ENCODE results near the gene PCSK2. TPM values are rescaled to one million over a fixed set of nuclear protein-coding genes. Genes with fewer than 3 reads are reported as not detected.

Gene PCSK2
- total RNA-seq, 3 donors from 2014 or later = not detected

DNA sequence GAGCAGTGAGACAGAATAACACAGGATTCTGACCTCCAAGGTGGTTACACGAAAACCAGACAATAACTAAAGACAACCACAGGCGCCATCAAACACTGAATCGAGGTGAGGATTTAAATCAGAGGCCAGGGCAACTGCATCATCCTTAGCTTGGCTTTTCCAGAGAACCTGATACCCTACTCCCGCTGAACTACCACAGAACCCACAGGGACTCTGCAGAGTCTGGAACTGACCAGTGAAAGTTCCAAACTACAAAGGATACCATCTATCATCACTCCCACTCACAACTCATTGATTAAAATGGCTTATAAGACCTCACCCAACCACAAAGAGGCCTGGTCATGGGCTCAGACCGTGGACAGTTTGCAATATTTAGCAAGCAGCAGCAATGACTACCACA lies 219.3 kb downstream of the PCSK2 start:
- Mint-ChIP-seq H3K9me3 (peaks cover 4% of the 10 kb centered on the region), H3K4me1 (ENCODE audit: low read depth) (no peaks in the 10 kb centered on the region), H3K27me3 (ENCODE audit: low read depth) (peaks cover 22% of the 10 kb centered on the region), H3K36me3 (ENCODE audit: insufficient read depth) (no peaks in the 10 kb centered on the region), H3K4me3 (no peak overlapping the region)
- no peak for ATAC-seq
- DNase-seq = no peak

DNA sequence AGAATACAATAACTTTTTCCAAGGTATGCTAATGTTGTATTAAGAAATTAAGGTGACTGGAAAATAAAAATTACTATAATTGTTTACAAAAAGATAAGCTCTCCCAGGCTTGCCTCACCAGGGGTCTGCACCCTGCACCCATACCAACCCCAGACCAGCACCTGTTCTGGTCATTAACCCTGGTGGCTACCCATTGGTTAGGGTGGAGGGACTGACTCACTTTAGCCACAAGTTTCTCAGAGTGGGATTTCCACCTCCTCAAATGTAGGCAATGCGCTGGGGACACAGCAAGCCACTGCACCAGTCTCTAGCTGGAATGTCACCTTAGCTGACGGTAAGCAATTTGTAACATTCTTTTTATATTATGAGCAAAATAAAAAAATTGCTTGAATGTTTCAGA lies 221.2 kb downstream of the PCSK2 start:
- no peaks in the 10 kb centered on the region for H3K9me3 Mint-ChIP-seq
- no peaks in the 10 kb centered on the region for H3K4me1 Mint-ChIP-seq (ENCODE audit: low read depth)
- no peak for ATAC-seq
- H3K36me3 Mint-ChIP-seq (ENCODE audit: insufficient read depth) = no peaks in the 10 kb centered on the region
- H3K4me3 Mint-ChIP-seq = no peak overlapping the region
- peaks cover 19% of the 10 kb centered on the region for H3K27me3 Mint-ChIP-seq (ENCODE audit: low read depth)
- DNase-seq = no peak

DNA sequence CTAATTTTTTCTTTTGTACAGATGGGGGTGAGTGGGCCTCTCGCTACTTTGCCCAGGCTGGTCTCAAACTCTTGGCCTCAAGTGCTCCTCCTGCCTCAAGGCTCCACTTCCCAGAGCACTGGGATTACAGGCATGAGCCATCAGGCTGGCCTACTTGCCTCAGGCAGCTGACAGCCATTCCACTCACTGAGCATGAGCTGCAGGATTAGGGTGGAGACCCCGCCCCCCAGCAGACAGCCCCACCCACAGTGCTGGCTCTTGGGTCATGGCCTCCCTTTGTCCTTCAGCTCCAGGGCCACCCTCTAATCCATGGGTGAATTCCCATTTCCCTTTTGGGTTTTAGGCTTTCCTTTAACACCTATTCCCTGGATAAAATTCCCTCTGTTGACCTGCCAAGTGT lies 222.2 kb downstream of the PCSK2 start:
- H3K4me3 Mint-ChIP-seq = no peak overlapping the region
- H3K4me1 Mint-ChIP-seq (ENCODE audit: low read depth) = no peaks in the 10 kb centered on the region
- no peaks in the 10 kb centered on the region for H3K9me3 Mint-ChIP-seq
- ATAC-seq = no peak
- DNase-seq = no peak
- H3K36me3 Mint-ChIP-seq (ENCODE audit: insufficient read depth) = no peaks in the 10 kb centered on the region
- peaks cover 25% of the 10 kb centered on the region for H3K27me3 Mint-ChIP-seq (ENCODE audit: low read depth)

DNA sequence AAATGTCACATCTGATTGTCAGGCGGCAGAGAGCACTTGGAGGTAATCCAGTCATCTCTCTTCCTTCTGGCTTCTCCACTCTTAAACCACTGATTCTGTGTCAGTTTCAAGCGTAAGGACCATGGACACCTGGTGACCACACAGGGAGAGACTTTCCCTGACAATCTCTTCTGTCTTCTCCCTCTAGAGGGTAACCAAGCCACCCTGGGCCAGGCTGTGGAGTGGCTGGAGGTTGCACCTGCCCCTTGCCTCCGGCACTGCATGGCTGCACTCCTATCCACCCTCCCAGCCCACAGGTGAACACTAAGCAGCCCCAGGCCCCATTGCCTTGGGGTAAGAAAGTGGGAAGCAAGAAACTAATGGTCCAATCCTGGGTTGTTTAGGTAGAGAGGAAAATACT lies 225.6 kb downstream of the PCSK2 start:
- H3K4me3 Mint-ChIP-seq = no peak overlapping the region
- ATAC-seq = no peak
- peaks cover 25% of the 10 kb centered on the region for H3K27me3 Mint-ChIP-seq (ENCODE audit: low read depth)
- no peak for DNase-seq
- H3K9me3 Mint-ChIP-seq = no peaks in the 10 kb centered on the region
- H3K4me1 Mint-ChIP-seq (ENCODE audit: low read depth) = no peaks in the 10 kb centered on the region
- H3K36me3 Mint-ChIP-seq (ENCODE audit: insufficient read depth) = no peaks in the 10 kb centered on the region

DNA sequence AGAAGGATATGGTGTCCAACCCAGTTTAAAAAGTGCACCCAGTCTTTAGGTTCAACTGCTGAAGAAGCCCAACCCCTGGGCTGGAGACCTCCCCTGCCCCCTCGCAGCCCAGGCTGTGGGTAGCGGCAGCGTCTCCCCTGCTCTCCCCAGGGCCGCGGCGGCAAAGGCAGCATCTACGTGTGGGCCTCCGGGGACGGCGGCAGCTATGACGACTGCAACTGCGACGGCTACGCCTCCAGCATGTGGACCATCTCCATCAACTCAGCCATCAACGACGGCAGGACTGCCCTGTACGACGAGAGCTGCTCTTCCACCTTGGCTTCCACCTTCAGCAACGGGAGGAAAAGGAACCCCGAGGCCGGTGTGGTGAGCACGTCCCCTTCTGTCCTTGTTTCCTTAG lies 226.8 kb downstream of the PCSK2 start:
- H3K4me3 Mint-ChIP-seq = no peak overlapping the region
- peaks cover 25% of the 10 kb centered on the region for H3K27me3 Mint-ChIP-seq (ENCODE audit: low read depth)
- ATAC-seq (no peak), DNase-seq (no peak)
- H3K4me1 Mint-ChIP-seq (ENCODE audit: low read depth) = no peaks in the 10 kb centered on the region
- no peaks in the 10 kb centered on the region for H3K9me3 Mint-ChIP-seq
- no peaks in the 10 kb centered on the region for H3K36me3 Mint-ChIP-seq (ENCODE audit: insufficient read depth)

DNA sequence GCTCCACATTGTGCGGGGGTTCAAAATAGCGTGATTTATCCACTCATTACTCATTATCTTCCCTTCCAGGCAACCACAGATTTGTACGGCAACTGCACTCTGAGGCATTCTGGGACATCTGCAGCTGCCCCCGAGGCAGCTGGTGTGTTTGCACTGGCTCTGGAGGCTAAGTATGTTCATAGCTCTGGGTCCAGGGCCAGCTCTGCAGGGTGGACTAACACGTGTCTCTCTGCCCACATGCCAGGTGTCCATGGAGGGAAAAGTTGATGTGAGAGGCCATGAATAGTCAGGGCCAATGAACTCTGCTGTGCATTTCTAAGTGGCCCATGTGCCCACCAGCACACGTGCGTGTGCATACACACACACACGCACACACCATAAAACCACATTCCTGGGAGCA lies 229.4 kb downstream of the PCSK2 start:
- no peak for DNase-seq
- ATAC-seq = no peak

DNA sequence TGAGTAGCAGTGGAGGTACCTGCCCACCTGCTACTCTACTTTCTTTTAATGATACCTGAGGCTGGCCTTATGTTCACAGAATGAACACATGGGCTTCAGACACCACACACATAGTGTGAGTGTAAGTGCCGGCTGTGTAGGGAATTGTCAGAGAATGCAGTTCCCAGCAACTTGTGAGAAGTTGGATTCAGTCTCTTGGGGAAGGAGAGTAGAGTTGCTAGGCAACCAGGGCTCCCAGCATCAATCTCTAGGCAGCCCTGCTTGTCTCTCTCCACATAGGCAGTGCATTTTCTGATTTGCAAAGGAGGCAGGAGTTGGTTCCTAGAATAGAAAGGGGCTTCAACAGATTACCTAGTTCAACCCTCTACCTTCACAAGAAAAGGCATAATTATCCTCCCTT lies 230.2 kb downstream of the PCSK2 start:
- no peak for DNase-seq
- no peak for ATAC-seq
- no peaks in the 10 kb centered on the region for H3K36me3 Mint-ChIP-seq (ENCODE audit: insufficient read depth)
- no peak overlapping the region for H3K4me3 Mint-ChIP-seq
- no peaks in the 10 kb centered on the region for H3K9me3 Mint-ChIP-seq
- H3K27me3 Mint-ChIP-seq (ENCODE audit: low read depth) = peaks cover 21% of the 10 kb centered on the region
- peaks cover 7% of the 10 kb centered on the region for H3K4me1 Mint-ChIP-seq (ENCODE audit: low read depth)

More for the DNA sequence above, 229.4 kb downstream of the PCSK2 start:
- no peaks in the 10 kb centered on the region for H3K9me3 Mint-ChIP-seq
- peaks cover 25% of the 10 kb centered on the region for H3K27me3 Mint-ChIP-seq (ENCODE audit: low read depth)
- no peak overlapping the region for H3K4me3 Mint-ChIP-seq
- H3K4me1 Mint-ChIP-seq (ENCODE audit: low read depth) = peaks cover 7% of the 10 kb centered on the region
- H3K36me3 Mint-ChIP-seq (ENCODE audit: insufficient read depth) = no peaks in the 10 kb centered on the region

DNA sequence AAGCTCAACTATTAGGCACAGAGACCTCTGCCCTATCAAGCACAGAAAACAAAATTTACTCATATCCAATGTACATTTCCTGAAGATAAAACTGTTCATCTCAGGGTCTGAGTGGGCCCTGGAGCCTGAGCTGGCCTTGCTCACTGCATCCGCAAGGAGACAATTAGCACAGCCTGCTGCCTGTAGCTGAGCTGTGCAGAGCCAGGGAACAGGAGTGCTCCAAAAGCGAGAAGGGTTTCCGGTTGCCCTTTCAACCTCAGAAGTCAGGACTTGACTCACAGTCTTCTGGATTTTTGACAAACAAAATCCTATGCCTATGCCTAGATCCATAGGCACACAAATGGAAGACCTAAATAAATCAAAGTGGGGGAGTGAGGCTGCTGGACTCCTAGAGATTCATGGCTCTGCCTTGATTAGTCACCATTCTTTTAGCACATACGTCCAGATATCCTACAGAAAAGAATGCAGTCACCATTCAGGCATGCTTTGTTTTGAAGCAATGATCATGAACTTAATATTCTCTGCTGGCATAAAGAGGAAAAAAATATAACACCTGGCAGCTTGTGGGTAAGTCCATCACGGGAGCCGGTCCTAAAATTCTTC lies 230.8 kb downstream of the PCSK2 start:
- ATAC-seq (no peak), DNase-seq (no peak)
- peaks cover 7% of the 10 kb centered on the region for H3K4me1 Mint-ChIP-seq (ENCODE audit: low read depth)
- no peaks in the 10 kb centered on the region for H3K9me3 Mint-ChIP-seq
- H3K4me3 Mint-ChIP-seq = no peak overlapping the region
- peaks cover 18% of the 10 kb centered on the region for H3K27me3 Mint-ChIP-seq (ENCODE audit: low read depth)
- no peaks in the 10 kb centered on the region for H3K36me3 Mint-ChIP-seq (ENCODE audit: insufficient read depth)

DNA sequence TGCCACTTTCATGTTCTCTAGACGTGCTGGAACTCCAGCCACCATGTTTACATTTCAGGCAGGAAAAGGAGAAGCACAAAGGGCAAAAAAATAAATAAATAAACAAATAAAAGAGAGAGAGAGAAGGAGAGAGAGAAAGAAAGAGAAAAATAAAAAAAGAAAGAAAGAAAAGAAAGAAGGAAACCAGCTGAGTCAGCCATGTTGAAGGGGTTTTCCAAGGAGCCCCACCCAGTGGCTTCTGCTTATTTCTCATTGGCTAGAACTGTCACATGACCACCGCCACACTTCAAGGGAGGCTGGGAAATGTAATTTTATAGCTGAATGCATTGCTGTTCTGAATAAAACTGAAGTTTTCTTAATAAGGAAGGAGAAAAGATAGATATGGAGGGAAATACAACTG lies 233.3 kb downstream of the PCSK2 start:
- no peak for ATAC-seq
- H3K9me3 Mint-ChIP-seq = no peaks in the 10 kb centered on the region
- H3K36me3 Mint-ChIP-seq (ENCODE audit: insufficient read depth) = no peaks in the 10 kb centered on the region
- peaks cover 7% of the 10 kb centered on the region for H3K4me1 Mint-ChIP-seq (ENCODE audit: low read depth)
- H3K27me3 Mint-ChIP-seq (ENCODE audit: low read depth) = peaks cover 5% of the 10 kb centered on the region
- H3K4me3 Mint-ChIP-seq = no peak overlapping the region
- DNase-seq = no peak

DNA sequence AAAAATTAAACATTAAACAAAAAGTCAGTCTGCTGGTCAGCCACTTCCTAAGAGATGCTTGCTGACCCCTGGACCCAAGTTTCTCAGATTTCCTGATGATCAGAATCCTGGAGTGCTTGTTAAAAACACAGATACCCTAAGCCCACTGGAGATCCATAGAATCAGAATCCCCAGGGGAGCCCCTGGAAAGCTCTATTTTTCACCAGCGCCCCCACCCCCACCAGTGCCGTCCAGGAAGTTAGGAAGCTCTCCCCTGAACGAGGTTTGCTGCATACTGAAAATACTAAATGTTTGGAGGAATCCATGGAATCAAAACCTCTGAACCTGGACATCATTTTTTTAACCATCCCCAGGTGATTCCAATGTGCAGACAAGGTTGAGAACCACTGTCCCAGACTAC lies 235.1 kb downstream of the PCSK2 start:
- Mint-ChIP-seq H3K9me3 (no peaks in the 10 kb centered on the region), H3K4me1 (ENCODE audit: low read depth) (peaks cover 7% of the 10 kb centered on the region), H3K27me3 (ENCODE audit: low read depth) (no peaks in the 10 kb centered on the region), H3K4me3 (no peak overlapping the region), H3K36me3 (ENCODE audit: insufficient read depth) (no peaks in the 10 kb centered on the region)
- DNase-seq (no peak), ATAC-seq (no peak)

DNA sequence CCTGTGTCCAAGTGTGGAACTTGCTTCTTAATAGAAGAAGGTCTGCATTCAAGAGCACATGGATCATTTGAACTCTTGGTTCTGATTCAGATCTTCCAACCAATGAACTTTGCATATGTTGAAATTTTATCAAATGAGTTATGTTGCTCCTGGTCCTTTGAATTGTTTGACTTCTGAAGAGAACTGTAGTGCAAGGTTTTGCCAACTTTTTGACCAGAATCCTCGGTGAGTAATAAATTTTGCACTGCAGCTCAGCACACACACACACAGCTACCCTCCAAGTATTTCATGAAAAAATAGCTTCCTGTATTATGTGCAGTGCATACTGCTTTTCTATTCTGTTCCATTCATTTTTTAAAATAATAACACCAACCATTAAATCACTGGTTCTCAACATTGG lies 236.9 kb downstream of the PCSK2 start:
- Mint-ChIP-seq H3K4me3 (no peak overlapping the region), H3K36me3 (ENCODE audit: insufficient read depth) (no peaks in the 10 kb centered on the region), H3K27me3 (ENCODE audit: low read depth) (no peaks in the 10 kb centered on the region), H3K4me1 (ENCODE audit: low read depth) (peaks cover 7% of the 10 kb centered on the region), H3K9me3 (no peaks in the 10 kb centered on the region)
- no peak for ATAC-seq
- DNase-seq = no peak

DNA sequence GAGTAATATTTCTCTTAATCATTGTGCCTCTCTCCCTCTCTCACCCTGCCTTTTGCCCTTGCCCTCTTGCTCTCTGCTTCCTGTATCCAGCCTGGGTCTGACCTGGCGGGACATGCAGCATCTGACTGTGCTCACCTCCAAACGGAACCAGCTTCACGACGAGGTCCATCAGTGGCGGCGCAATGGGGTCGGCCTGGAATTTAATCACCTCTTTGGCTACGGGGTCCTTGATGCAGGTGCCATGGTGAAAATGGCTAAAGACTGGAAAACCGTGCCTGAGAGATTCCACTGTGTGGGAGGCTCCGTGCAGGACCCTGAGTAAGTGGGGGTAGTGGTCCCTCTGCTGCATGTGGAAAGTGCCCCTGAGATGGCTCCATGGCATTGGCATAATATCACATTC lies 238.4 kb downstream of the PCSK2 start:
- H3K4me1 Mint-ChIP-seq (ENCODE audit: low read depth) = peaks cover 4% of the 10 kb centered on the region
- no peaks in the 10 kb centered on the region for H3K36me3 Mint-ChIP-seq (ENCODE audit: insufficient read depth)
- no peaks in the 10 kb centered on the region for H3K9me3 Mint-ChIP-seq
- ATAC-seq (no peak), DNase-seq (no peak)
- H3K27me3 Mint-ChIP-seq (ENCODE audit: low read depth) = no peaks in the 10 kb centered on the region
- no peak overlapping the region for H3K4me3 Mint-ChIP-seq

DNA sequence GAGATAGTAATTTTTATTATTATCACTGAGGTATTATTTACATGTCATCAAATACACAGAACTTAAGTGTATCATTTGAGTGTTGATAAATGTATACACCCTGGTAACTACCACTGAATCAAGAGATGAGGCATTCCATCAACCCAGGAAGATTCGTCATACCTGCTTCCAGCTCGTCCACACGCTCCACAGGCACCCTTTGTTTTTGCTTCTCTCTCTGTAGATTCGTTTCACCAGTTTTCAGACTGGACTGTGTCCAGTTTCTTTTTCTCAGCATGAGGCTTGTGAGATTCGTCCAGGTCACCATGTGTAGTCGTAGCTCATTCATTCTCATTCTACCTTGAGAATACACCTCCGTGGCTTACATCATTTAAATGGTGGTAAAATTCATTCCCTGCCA lies 239.8 kb downstream of the PCSK2 start:
- Mint-ChIP-seq H3K9me3 (no peaks in the 10 kb centered on the region), H3K4me1 (ENCODE audit: low read depth) (no peaks in the 10 kb centered on the region), H3K36me3 (ENCODE audit: insufficient read depth) (no peaks in the 10 kb centered on the region), H3K4me3 (no peak overlapping the region), H3K27me3 (ENCODE audit: low read depth) (no peaks in the 10 kb centered on the region)
- no peak for ATAC-seq
- no peak for DNase-seq

DNA sequence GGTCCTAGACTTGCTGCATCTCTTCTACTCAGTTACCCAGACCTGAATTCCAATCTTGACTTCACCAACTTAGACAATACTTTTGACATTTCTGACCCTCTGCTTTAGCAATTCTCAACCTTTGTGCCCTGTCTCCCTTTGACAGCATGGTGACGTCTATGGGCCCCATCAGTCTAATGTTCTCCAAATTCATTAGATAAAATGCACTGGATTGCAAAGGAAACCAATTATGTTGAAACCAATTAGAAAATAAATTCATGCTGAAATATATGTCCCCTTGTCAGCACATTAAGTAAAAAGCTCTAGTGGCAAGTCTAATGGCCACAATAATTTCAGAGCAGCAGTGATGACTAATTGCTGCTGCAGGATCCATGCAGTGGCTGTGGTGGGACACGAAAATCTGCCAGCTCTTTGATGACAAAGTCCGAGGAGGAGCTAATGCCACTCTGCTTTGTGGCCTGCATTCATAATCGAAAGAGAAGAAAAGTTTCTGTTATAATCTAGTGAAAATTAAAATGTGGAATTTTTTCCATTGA lies 240.3 kb downstream of the PCSK2 start:
- ATAC-seq = no peak
- Mint-ChIP-seq H3K4me1 (ENCODE audit: low read depth) (no peaks in the 10 kb centered on the region), H3K9me3 (no peaks in the 10 kb centered on the region), H3K4me3 (no peak overlapping the region), H3K36me3 (ENCODE audit: insufficient read depth) (no peaks in the 10 kb centered on the region), H3K27me3 (ENCODE audit: low read depth) (no peaks in the 10 kb centered on the region)
- DNase-seq = no peak

DNA sequence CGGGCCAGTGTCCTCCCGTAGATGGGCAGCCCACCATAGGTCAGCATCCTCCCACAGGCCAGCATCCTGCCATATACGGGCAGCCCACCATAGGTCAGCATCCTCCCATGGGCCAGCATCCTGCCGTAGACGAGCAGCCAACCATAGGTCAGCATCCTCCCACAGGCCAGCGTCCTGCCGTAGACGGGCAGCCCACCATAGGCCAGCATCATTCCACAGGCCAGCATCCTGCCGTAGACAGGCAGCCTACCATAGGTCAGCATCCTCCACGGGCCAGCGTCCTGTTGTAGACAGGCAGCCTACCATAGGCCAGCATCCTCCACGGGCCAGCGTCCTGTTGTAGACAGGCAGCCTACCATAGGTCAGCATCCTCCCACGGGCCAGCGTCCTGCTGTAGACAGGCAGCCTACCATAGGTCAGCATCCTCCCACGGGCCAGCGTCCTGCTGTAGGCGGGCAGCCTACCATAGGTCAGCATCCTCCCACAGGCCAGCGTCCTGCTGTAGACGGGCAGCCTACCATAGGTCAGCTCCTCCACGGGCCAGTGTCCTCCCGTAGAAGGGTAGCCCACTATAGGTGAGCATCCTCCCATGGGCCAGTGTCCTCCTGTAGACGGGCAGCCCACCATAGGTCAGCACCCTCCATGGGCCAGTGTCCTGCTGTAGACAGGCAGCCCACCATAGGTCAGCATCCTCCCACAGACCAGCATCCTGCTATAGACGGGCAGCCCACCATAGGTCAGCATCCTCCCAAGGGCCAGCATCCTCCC lies 241.4 kb downstream of the PCSK2 start:
- DNase-seq (no peak), ATAC-seq (no peak)
- Mint-ChIP-seq H3K9me3 (no peaks in the 10 kb centered on the region), H3K36me3 (ENCODE audit: insufficient read depth) (no peaks in the 10 kb centered on the region), H3K4me3 (no peak overlapping the region), H3K27me3 (ENCODE audit: low read depth) (no peaks in the 10 kb centered on the region), H3K4me1 (ENCODE audit: low read depth) (no peaks in the 10 kb centered on the region)

Data from activated T-cell treated with anti-CD3 and anti-CD28 coated beads, Interleukin-2, amount 50 U/mL, for 4 hours (primary cell).